ENCODE measurements around the gene LRRN2. TPM values are rescaled to one million over a fixed set of nuclear protein-coding genes. Genes with fewer than 3 reads are reported as not detected.
A peak's percentile ranks its signal among the peaks of the same experiment; 100 is the strongest.

The LRRN2 gene
- total and polyA plus RNA-seq, 7 donors = 2.5 to 14.7 (median 4.9) TPM

DNA sequence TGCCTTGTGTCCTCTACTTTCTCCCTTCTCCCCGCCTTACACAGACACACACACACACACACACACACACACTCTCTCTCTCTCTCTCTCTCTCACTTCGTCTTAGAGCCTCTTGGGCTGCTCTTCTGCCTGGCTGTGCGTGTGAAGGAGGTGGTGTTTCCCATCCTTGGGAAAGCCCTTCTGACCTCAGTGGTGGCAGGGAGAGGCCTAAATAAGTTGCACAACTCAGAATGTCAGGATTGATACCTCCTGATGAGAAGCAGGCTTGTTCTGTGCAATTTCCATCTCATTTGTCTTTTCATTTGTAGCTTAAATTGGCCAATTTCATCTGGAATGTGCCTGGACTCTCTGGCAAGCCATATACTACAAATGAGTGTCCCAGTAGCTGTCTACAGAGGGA is 25.0 kb downstream of the LRRN2 start:
- Histone ChIP-seq H3K9me3 (no peaks in the 10 kb centered on the region), H3K4me3 (no peak overlapping the region), H3K36me3 (no peaks in the 10 kb centered on the region), H3K27me3 (no peaks in the 10 kb centered on the region), H3K4me1 (no peaks in the 10 kb centered on the region), H3K27ac (peak overlapping the region in 1 of 4 donors; percentile 18)
- peak; percentile 78 for DNase-seq
- TF ChIP-seq EP300 (IDR thresholded peaks at IDR 0.05) (no peak), POLR2AphosphoS5 (IDR thresholded peaks at IDR 0.05) (peak; percentile 53 to 86 (median 66)), POLR2A (IDR thresholded peaks at IDR 0.05) (no peak)
- TF ChIP-seq, protein P1, sequence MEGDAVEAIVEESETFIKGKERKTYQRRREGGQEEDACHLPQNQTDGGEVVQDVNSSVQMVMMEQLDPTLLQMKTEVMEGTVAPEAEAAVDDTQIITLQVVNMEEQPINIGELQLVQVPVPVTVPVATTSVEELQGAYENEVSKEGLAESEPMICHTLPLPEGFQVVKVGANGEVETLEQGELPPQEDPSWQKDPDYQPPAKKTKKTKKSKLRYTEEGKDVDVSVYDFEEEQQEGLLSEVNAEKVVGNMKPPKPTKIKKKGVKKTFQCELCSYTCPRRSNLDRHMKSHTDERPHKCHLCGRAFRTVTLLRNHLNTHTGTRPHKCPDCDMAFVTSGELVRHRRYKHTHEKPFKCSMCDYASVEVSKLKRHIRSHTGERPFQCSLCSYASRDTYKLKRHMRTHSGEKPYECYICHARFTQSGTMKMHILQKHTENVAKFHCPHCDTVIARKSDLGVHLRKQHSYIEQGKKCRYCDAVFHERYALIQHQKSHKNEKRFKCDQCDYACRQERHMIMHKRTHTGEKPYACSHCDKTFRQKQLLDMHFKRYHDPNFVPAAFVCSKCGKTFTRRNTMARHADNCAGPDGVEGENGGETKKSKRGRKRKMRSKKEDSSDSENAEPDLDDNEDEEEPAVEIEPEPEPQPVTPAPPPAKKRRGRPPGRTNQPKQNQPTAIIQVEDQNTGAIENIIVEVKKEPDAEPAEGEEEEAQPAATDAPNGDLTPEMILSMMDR (IDR thresholded peaks at IDR 0.05) = no peak
- WGBS, 2 donors = 84% methylated on average over 3 of the region's 3 CpGs
- intact Hi-C loops (cut with DNase I) = no loop called here

DNA sequence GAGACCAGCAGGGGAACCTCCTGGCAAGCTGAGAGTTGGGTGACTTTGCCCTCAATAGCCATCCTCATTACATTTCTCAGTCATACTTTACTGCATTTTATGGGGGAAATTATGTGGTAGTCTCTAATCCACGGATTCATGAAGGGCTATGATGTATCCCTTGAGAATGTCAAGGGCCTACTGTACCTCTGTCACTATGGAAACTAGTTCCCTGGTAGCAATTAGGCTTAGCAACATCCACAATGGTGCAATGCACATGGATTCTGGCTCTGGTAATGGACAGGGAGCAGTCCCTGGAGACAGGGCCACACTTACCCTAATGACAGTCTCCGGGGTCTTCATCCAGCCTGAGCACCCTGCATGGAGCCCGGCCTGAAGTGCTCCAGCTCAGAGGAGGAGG is 26.5 kb downstream of the LRRN2 start:
- Histone ChIP-seq H3K4me1 (no peaks in the 10 kb centered on the region), H3K9me3 (no peaks in the 10 kb centered on the region), H3K27me3 (no peaks in the 10 kb centered on the region), H3K36me3 (no peaks in the 10 kb centered on the region), H3K4me3 (no peak overlapping the region), H3K27ac (no peak overlapping the region)
- intact Hi-C loops (cut with DNase I) = no loop called here
- TF ChIP-seq EP300 (IDR thresholded peaks at IDR 0.05) = no peak
- no peak for TF ChIP-seq POLR2A (IDR thresholded peaks at IDR 0.05)
- no peak for TF ChIP-seq POLR2AphosphoS5 (IDR thresholded peaks at IDR 0.05)
- TF ChIP-seq, protein P1 (IDR thresholded peaks at IDR 0.05) = no peak
- WGBS, 2 donors = 69 to 81% methylated on average over 3 of the region's 3 CpGs
- no peak for DNase-seq

DNA sequence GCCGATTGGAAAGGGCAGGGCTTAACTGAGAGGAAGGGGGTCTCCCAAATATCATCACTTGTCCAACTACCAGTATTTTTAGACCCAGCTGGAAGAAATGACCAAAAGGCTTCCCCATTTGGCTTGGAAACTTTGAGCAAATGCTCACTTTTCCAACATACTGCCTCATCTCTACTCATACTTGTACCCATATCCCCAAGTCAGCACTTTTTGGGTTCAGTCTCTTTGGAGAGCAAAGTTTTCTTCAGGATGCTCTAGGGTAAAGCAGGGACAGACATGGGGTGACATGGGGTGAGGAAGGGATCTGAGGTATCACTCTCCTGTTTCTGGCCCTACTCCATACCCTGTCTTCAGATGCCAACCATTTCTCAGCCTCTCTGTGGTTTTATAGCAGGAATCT is 27.2 kb downstream of the LRRN2 start:
- H3K27ac ChIP-seq = no peak overlapping the region
- H3K27me3 ChIP-seq = no peaks in the 10 kb centered on the region
- H3K9me3 ChIP-seq = no peaks in the 10 kb centered on the region
- 98 to 100% methylated on average over 1 of the region's 1 CpG for WGBS, 2 donors
- no peak for DNase-seq
- TF ChIP-seq EP300 (IDR thresholded peaks at IDR 0.05) = no peak
- no peak for TF ChIP-seq POLR2A (IDR thresholded peaks at IDR 0.05)
- TF ChIP-seq, protein P1 (IDR thresholded peaks at IDR 0.05) = no peak
- TF ChIP-seq POLR2AphosphoS5 (IDR thresholded peaks at IDR 0.05) = no peak
- H3K4me3 ChIP-seq = no peak overlapping the region
- intact Hi-C loops (cut with DNase I) = no loop called here
- no peaks in the 10 kb centered on the region for H3K36me3 ChIP-seq
- no peaks in the 10 kb centered on the region for H3K4me1 ChIP-seq

DNA sequence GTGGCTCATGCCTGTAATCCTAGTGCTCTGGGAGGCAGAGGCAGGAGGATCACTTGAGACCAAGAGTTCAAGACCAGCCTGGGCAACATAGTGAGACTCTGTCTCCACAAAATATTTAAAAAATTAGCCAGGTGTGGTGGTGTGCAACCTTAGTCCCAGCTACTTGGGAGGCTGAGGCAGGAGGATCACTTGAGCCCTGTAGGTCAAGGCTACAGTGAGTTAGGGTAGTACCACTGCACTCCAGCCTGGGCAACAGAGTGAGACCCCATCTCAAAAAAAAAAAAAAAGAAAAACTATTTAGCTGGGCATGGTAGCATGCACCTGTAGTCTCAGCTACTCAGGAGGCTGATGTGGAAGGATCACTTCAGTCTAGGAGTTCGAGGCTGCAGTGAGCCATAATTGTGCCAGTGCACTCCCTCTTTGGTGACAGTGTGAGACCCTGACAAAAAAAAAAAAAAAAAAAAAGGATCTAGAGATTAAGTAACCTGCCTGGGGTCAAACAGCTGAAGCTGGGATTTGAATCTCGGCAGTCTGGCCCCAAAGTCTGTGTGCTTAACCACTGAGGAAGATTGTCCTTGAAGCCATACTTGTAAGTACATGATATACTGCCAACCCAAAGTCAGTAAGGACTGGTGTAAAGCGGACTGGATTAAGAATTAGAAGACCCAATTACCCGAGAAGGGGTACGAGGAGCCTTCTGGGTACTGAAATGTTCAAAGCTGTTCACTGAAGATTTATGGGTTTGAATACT is 31.8 kb downstream of the LRRN2 start:
- no peak for DNase-seq
- WGBS, 2 donors = 91 to 92% methylated on average over 5 of the region's 5 CpGs
- no peak overlapping the region for H3K4me3 ChIP-seq

More for the DNA sequence above, 31.8 kb downstream of the LRRN2 start:
- intact Hi-C loops (cut with DNase I) = no loop called here
- H3K9me3 ChIP-seq = no peaks in the 10 kb centered on the region
- no peak overlapping the region for H3K27ac ChIP-seq
- no peaks in the 10 kb centered on the region for H3K27me3 ChIP-seq
- peaks cover 0 to 26% (median 20%) of the 10 kb centered on the region in 4 donors for H3K4me1 ChIP-seq
- TF ChIP-seq, protein P1 (IDR thresholded peaks at IDR 0.05) = no peak
- TF ChIP-seq EP300 (IDR thresholded peaks at IDR 0.05) (no peak), POLR2AphosphoS5 (IDR thresholded peaks at IDR 0.05) (no peak), POLR2A (IDR thresholded peaks at IDR 0.05) (no peak)
- H3K36me3 ChIP-seq = no peaks in the 10 kb centered on the region

All from sigmoid colon (tissue), 7 donors.